Skeletal muscle satellite cell (primary cell): Measurements from ENCODE around the gene GTF2A1L.
"Not testable (repeated sequence)": the region's sequence is repeated elsewhere in the genome, so short reads cannot be mapped to it uniquely, and the experiment has no call there.

Experiments used
- H3K27me3 ChIP-seq: 2 replicates; pipeline ENCODE4 v1.7.0; 2013; ENCODE audit warnings: low read length; ENCODE audit not compliant: control insufficient read depth, insufficient read depth
- H3K36me3 ChIP-seq: 2 replicates; pipeline ENCODE4 v1.7.0; 2013; ENCODE audit warnings: mild to moderate bottlenecking, control low read depth, low read length; ENCODE audit not compliant: insufficient read depth
- H3K4me1 ChIP-seq: 2 replicates; pipeline ENCODE4 v1.7.0; 2013; ENCODE audit warnings: low read length; ENCODE audit not compliant: control insufficient read depth, insufficient read depth
- H3K4me2 ChIP-seq: 2 replicates; pipeline ENCODE4 v1.7.0; 2013; ENCODE audit warnings: mild to moderate bottlenecking, low read length
- H3K4me3 ChIP-seq: 2 replicates; pipeline ENCODE4 v1.7.0; 2013; ENCODE audit warnings: low read length
- H3K9ac ChIP-seq: 2 replicates; pipeline ENCODE4 v1.7.0; 2013; ENCODE audit warnings: mild to moderate bottlenecking, low read depth, low read length, moderate library complexity
- H3K9me3 ChIP-seq: replicated peaks from 2 replicates; pipeline ENCODE4 v1.7.0; 2013; ENCODE audit warnings: mild to moderate bottlenecking, control low read depth, low read length

The GTF2A1L gene

GRCh38 chr2:48589170-48589767 is 28.4 kb upstream of the GTF2A1L start:
- Histone ChIP-seq H3K4me1 (no peaks in the 10 kb centered on the region), H3K9me3 (no peaks in the 10 kb centered on the region), H3K4me2 (no peak overlapping the region), H3K4me3 (no peak overlapping the region), H3K36me3 (no peaks in the 10 kb centered on the region), H3K27me3 (no peaks in the 10 kb centered on the region), H3K9ac (no peak overlapping the region)

- Histone ChIP-seq H3K27me3 (no peaks in the 10 kb centered on the region), H3K36me3 (peaks cover under 1% of the 10 kb centered on the region), H3K4me2 (no peak overlapping the region)
Observed at GRCh38 chr2:48590017-48590416, 27.6 kb upstream of the GTF2A1L start.

GRCh38 chr2:48592067-48592466 is 25.6 kb upstream of the GTF2A1L start:
- Histone ChIP-seq H3K9ac (no peak overlapping the region), H3K4me1 (no peaks in the 10 kb centered on the region), H3K27me3 (no peaks in the 10 kb centered on the region), H3K9me3 (no peaks in the 10 kb centered on the region), H3K36me3 (peaks cover 3% of the 10 kb centered on the region), H3K4me2 (no peak overlapping the region), H3K4me3 (no peak overlapping the region)

More at GRCh38 chr2:48590017-48590416, 27.6 kb upstream of the GTF2A1L start:
- no peaks in the 10 kb centered on the region for H3K9me3 ChIP-seq
- H3K9ac ChIP-seq = no peak overlapping the region
- H3K4me3 ChIP-seq = no peak overlapping the region
- no peaks in the 10 kb centered on the region for H3K4me1 ChIP-seq

- H3K36me3 ChIP-seq, H3K4me3 ChIP-seq, H3K4me1 ChIP-seq, H3K9ac ChIP-seq, H3K9me3 ChIP-seq, H3K27me3 ChIP-seq, H3K4me2 ChIP-seq: not testable (repeated sequence)
Observed at GRCh38 chr2:48596751-48597150, 20.9 kb upstream of the GTF2A1L start.

GRCh38 chr2:48597492-48597891 is 20.2 kb upstream of the GTF2A1L start:
- no peak overlapping the region for H3K4me2 ChIP-seq
- no peak overlapping the region for H3K4me3 ChIP-seq
- no peak overlapping the region for H3K9ac ChIP-seq
- H3K9me3 ChIP-seq = no peaks in the 10 kb centered on the region
- H3K27me3 ChIP-seq = no peaks in the 10 kb centered on the region
- H3K4me1 ChIP-seq = peaks cover 8% of the 10 kb centered on the region
- H3K36me3 ChIP-seq = peaks cover 3% of the 10 kb centered on the region

- Histone ChIP-seq H3K36me3 (peaks cover under 1% of the 10 kb centered on the region), H3K9me3 (no peaks in the 10 kb centered on the region), H3K9ac (peak overlapping the region; percentile 10)
Observed at GRCh38 chr2:48600204-48600813, 17.3 kb upstream of the GTF2A1L start.

GRCh38 chr2:48600917-48601316 is 16.7 kb upstream of the GTF2A1L start:
- no peaks in the 10 kb centered on the region for H3K36me3 ChIP-seq
- H3K9me3 ChIP-seq = no peaks in the 10 kb centered on the region
- H3K4me2 ChIP-seq = peak overlapping the region; percentile 15
- H3K4me3 ChIP-seq = no peak overlapping the region
- H3K4me1 ChIP-seq = peaks cover 8% of the 10 kb centered on the region
- no peaks in the 10 kb centered on the region for H3K27me3 ChIP-seq
- H3K9ac ChIP-seq = peak overlapping the region; percentile 10

More at GRCh38 chr2:48600204-48600813, 17.3 kb upstream of the GTF2A1L start:
- Histone ChIP-seq H3K4me1 (peaks cover 8% of the 10 kb centered on the region), H3K27me3 (no peaks in the 10 kb centered on the region), H3K4me2 (no peak overlapping the region), H3K4me3 (no peak overlapping the region)

GRCh38 chr2:48601349-48601748 is 16.3 kb upstream of the GTF2A1L start:
- Histone ChIP-seq H3K9me3 (no peaks in the 10 kb centered on the region), H3K9ac (no peak overlapping the region), H3K4me1 (peaks cover 8% of the 10 kb centered on the region), H3K4me2 (no peak overlapping the region), H3K36me3 (no peaks in the 10 kb centered on the region), H3K27me3 (no peaks in the 10 kb centered on the region), H3K4me3 (no peak overlapping the region)

- no peak overlapping the region for H3K9ac ChIP-seq
Observed at GRCh38 chr2:48605482-48606175, 12.0 kb upstream of the GTF2A1L start.

GRCh38 chr2:48607307-48608014 is 10.2 kb upstream of the GTF2A1L start:
- no peaks in the 10 kb centered on the region for H3K9me3 ChIP-seq
- no peak overlapping the region for H3K4me3 ChIP-seq
- H3K4me1 ChIP-seq = peaks cover 9% of the 10 kb centered on the region
- H3K27me3 ChIP-seq = no peaks in the 10 kb centered on the region
- H3K4me2 ChIP-seq = peak overlapping the region; percentile 52
- H3K36me3 ChIP-seq = no peaks in the 10 kb centered on the region
- H3K9ac ChIP-seq = no peak overlapping the region

More at GRCh38 chr2:48605482-48606175, 12.0 kb upstream of the GTF2A1L start:
- H3K4me2 ChIP-seq = no peak overlapping the region
- peaks cover 17% of the 10 kb centered on the region for H3K4me1 ChIP-seq
- no peaks in the 10 kb centered on the region for H3K9me3 ChIP-seq
- H3K4me3 ChIP-seq = no peak overlapping the region
- H3K27me3 ChIP-seq = no peaks in the 10 kb centered on the region
- H3K36me3 ChIP-seq = no peaks in the 10 kb centered on the region

GRCh38 chr2:48613211-48613610 is 4.4 kb upstream of the GTF2A1L start:
- Histone ChIP-seq H3K4me3 (no peak overlapping the region), H3K4me1 (no peaks in the 10 kb centered on the region), H3K9me3 (no peaks in the 10 kb centered on the region), H3K9ac (no peak overlapping the region), H3K36me3 (no peaks in the 10 kb centered on the region), H3K27me3 (peaks cover 5% of the 10 kb centered on the region), H3K4me2 (no peak overlapping the region)
